SU-DHL-6 (cell line): ENCODE results near the gene CALHM2.

ENCODE experiments used
- H2AFZ ChIP-seq: fragments of 200-600 bp; sonication (generic); 2 replicates; pipeline ENCODE4 v1.6.1; 2014; ENCODE audit warnings: low read depth, mild to moderate bottlenecking, moderate library complexity, mixed read lengths, antibody characterized with exemption, low read length; ENCODE audit not compliant: severe bottlenecking
- H3F3A ChIP-seq: fragments of 200-600 bp; shearing (Covaris generic); 2 replicates; pipeline ENCODE4 v1.6.0; 2016; ENCODE audit warnings: antibody characterized with exemption, mild to moderate bottlenecking; ENCODE audit not compliant: insufficient read depth
- H3K27ac ChIP-seq: fragments of 200-600 bp; sonication (generic); 2 replicates; pipeline ENCODE4 v1.5.1; 2016; ENCODE audit warnings: low read depth, mild to moderate bottlenecking, low read length, moderate library complexity, mixed read lengths
- H3K27me3 ChIP-seq: fragments of 200-600 bp; sonication (generic), shearing (Covaris generic); 2 replicates; pipeline ENCODE4 v1.6.0; 2014; ENCODE audit warnings: mild to moderate bottlenecking, low read length
- H3K36me3 ChIP-seq: fragments of 200-600 bp; sonication (generic); 2 replicates; pipeline ENCODE4 v1.6.1; 2014; ENCODE audit warnings: mild to moderate bottlenecking, low read length, mixed read lengths
- H3K4me2 ChIP-seq: fragments of 300-600, 200-600 bp; shearing (Covaris generic), sonication (generic); 2 replicates; pipeline ENCODE4 v1.6.0; 2014; ENCODE audit warnings: low read length, low read depth, mild to moderate bottlenecking; ENCODE audit not compliant: poor library complexity, severe bottlenecking
- H3K4me3 ChIP-seq: fragments of 200-600 bp; sonication (generic); 2 replicates; pipeline ENCODE4 v1.5.1; 2014; ENCODE audit warnings: antibody characterized with exemption, low read length, mild to moderate bottlenecking, mixed read lengths; ENCODE audit not compliant: insufficient read depth, poor library complexity, severe bottlenecking
- H3K79me2 ChIP-seq: fragments of 200-600 bp; sonication (generic); 2 replicates; pipeline ENCODE4 v1.6.1; 2014; ENCODE audit warnings: mild to moderate bottlenecking, low read length, moderate library complexity; ENCODE audit not compliant: insufficient read depth
- H3K9ac ChIP-seq: fragments of 200-600 bp; sonication (generic); 2 replicates; pipeline ENCODE4 v1.7.0; 2014; ENCODE audit warnings: mild to moderate bottlenecking, low read length
- H3K9me2 ChIP-seq: fragments of 200-600 bp; sonication (generic); replicated peaks from 2 replicates; pipeline ENCODE4 v1.6.1; 2014; ENCODE audit warnings: low read length; ENCODE audit not compliant: insufficient read depth
- H3K9me3 ChIP-seq: fragments of 200-600 bp; sonication (generic); 2 replicates; pipeline ENCODE4 v1.6.1; 2014; ENCODE audit warnings: low read length, mixed read lengths; ENCODE audit not compliant: insufficient read depth
- H4K20me1 ChIP-seq: fragments of 200-600 bp; sonication (generic); 2 replicates; pipeline ENCODE4 v1.6.1; 2014; ENCODE audit warnings: low read depth, mild to moderate bottlenecking, antibody characterized with exemption, low read length, moderate library complexity, mixed read lengths
- EZH2phosphoT487 ChIP-seq: fragments of 200-600 bp; sonication (generic), shearing (Covaris generic); conservative IDR thresholded peaks from 2 replicates; pipeline ENCODE4 v1.6.1; 2018; ENCODE audit warnings: mild to moderate bottlenecking, antibody characterized with exemption, low read length, moderate library complexity, mixed read lengths
- TF ChIP-seq, protein P1 (sequence below): fragments of 200-600 bp; sonication (generic); IDR thresholded peaks from one replicate; pipeline ENCODE4 v1.5.1; 2017; ENCODE audit warnings: antibody characterized with exemption, mild to moderate bottlenecking, low read length, moderate library complexity; ENCODE audit not compliant: insufficient read depth, poor library complexity, severe bottlenecking

Gene CALHM2

DNA sequence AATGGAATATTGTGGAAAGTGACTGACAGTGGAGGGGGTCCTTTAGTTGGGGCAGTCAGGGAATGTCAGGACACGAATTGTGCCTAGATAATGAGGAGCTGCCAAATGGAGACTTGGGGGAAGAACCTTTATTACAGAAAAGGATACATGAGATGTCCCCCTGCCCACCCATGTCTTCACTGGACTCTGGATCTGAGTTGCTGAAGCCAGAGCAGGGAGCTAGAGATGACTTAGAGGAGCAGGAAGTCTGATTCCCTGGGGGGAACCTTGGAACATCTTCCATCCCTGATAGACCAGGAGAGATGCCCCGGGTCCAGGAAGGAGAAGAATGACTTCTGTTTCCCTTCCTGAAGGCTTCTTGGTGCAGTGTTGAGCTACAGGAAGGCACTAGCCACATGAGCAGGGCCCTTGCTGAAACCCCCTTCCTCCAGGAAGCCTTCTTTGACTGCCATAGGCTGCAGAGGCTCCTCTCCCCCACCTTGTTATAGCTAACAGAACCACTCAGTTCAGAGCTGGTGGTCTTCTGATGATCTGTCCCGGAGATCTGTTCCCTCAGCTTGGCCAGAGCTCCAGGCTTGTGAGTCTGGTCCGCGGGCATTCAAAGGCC, 40.6 kb upstream of the CALHM2 start:
- Histone ChIP-seq H3K27me3 (no peaks in the 10 kb centered on the region), H3K9ac (no peak overlapping the region), H3K36me3 (no peaks in the 10 kb centered on the region)

DNA sequence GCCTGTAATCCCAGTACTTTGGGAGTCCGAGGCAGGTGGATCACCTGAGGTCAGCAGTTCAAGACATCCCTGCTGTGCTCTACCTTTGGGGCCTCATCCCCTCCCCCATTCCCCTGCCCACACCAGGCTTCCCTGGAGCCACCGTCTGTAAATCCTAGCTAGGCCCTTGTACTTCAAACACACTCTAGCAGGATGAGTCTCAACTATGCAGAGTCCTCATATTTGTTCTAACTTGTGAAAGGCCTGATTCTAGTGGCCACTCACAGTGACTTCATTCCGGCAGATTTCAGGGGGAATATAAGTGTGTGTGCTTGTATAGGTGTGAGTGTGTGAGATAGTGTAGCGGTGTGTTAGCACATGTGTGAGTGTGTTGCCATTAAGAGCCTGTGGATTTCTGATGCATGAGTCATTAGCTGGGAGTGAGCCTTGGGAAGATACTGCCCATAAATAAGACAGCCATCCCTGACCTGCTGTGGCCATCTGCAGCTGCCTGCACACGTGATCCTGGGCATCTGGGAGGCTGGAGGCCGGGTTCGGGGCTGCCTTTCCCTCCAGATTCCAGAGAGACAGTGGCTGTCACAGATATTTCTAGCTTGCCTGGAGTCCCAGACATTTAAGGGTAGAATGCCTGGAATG, 39.7 kb upstream of the CALHM2 start:
- Histone ChIP-seq H3K4me3 (no peak overlapping the region), H3K27ac (no peak overlapping the region), H3F3A (no peaks in the 10 kb centered on the region), H3K9me3 (no peaks in the 10 kb centered on the region), H3K27me3 (no peaks in the 10 kb centered on the region), H3K79me2 (no peaks in the 10 kb centered on the region), H4K20me1 (no peaks in the 10 kb centered on the region), H3K36me3 (no peaks in the 10 kb centered on the region), H2AFZ (no peak overlapping the region), H3K9ac (no peak overlapping the region), H3K9me2 (no peaks in the 10 kb centered on the region), H3K4me2 (no peak overlapping the region)
- no peak for TF ChIP-seq EZH2phosphoT487
- TF ChIP-seq, protein P1, sequence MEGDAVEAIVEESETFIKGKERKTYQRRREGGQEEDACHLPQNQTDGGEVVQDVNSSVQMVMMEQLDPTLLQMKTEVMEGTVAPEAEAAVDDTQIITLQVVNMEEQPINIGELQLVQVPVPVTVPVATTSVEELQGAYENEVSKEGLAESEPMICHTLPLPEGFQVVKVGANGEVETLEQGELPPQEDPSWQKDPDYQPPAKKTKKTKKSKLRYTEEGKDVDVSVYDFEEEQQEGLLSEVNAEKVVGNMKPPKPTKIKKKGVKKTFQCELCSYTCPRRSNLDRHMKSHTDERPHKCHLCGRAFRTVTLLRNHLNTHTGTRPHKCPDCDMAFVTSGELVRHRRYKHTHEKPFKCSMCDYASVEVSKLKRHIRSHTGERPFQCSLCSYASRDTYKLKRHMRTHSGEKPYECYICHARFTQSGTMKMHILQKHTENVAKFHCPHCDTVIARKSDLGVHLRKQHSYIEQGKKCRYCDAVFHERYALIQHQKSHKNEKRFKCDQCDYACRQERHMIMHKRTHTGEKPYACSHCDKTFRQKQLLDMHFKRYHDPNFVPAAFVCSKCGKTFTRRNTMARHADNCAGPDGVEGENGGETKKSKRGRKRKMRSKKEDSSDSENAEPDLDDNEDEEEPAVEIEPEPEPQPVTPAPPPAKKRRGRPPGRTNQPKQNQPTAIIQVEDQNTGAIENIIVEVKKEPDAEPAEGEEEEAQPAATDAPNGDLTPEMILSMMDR = no peak

More for the DNA sequence above, 40.6 kb upstream of the CALHM2 start:
- no peaks in the 10 kb centered on the region for H4K20me1 ChIP-seq
- no peak for TF ChIP-seq EZH2phosphoT487
- TF ChIP-seq, protein P1 = no peak
- H3F3A ChIP-seq = no peaks in the 10 kb centered on the region
- no peaks in the 10 kb centered on the region for H3K9me3 ChIP-seq
- H3K9me2 ChIP-seq = no peaks in the 10 kb centered on the region
- no peak overlapping the region for H3K4me2 ChIP-seq
- H3K4me3 ChIP-seq = no peak overlapping the region
- no peak overlapping the region for H2AFZ ChIP-seq
- no peak overlapping the region for H3K27ac ChIP-seq
- H3K79me2 ChIP-seq = no peaks in the 10 kb centered on the region

DNA sequence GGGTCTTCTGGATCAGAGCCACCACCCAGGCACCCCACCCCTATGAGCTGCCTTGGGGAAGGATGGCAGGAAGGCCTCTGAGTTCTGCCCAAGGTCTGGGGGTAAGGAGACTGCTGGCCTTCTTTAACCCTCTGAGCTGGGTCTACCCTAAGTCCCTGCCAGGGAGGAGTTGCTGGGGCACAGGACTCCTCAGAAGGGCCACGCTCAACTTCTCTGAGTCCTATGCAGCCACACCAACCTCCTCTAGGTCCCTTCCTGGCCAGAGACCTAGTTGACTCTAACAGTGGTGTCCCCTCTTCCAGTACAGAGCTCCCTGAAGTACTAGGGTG, 38.8 kb upstream of the CALHM2 start:
- no peaks in the 10 kb centered on the region for H3K9me3 ChIP-seq
- no peak overlapping the region for H3K27ac ChIP-seq
- H2AFZ ChIP-seq = no peak overlapping the region
- H3K79me2 ChIP-seq = no peaks in the 10 kb centered on the region
- H3K36me3 ChIP-seq = no peaks in the 10 kb centered on the region
- H3K27me3 ChIP-seq = no peaks in the 10 kb centered on the region
- no peaks in the 10 kb centered on the region for H3K9me2 ChIP-seq
- H3K4me3 ChIP-seq = no peak overlapping the region
- no peak for TF ChIP-seq EZH2phosphoT487
- TF ChIP-seq, protein P1 = no peak
- no peaks in the 10 kb centered on the region for H4K20me1 ChIP-seq
- H3K4me2 ChIP-seq = no peak overlapping the region
- no peak overlapping the region for H3K9ac ChIP-seq
- no peaks in the 10 kb centered on the region for H3F3A ChIP-seq
